ENCODE data around the gene MRPS10.

DNA sequence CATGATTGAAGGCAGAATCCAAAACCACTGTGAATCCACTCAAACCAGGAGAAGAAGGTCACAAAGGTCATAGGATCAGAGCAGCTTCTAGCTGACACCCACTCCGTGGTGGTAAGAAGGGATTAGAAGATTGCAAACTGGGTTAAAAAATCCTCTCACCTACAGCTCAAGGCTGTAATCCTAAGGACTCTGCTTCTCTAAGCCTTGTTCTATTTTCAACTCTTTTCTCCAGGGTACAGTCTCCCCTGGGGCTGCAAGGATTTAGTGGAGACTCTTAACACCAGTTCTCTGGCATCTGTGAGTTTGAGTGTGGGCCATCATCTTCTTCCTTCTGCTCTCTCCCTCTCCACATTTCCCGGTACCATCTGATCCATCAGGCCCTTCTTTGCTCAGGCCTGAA, 44.6 kb downstream of the MRPS10 start, which contains the start of gene GUCA1A:
- no peak for TF ChIP-seq EZH2phosphoT487 (IDR thresholded peaks at IDR 0.05; ENCODE audit: insufficient read depth, low read depth)
- TF ChIP-seq EZH2 (IDR thresholded peaks at IDR 0.05; ENCODE audit: insufficient read depth, poor library complexity, severe bottlenecking) = no peak
